ENCODE data around the gene LPAR5. TPM values are rescaled to one million over a fixed set of nuclear protein-coding genes. Genes with fewer than 3 reads are reported as not detected.

Gene LPAR5
- total RNA-seq, 1 experiment from 2014 or later: 0.22 TPM

GRCh38 chr12:6647083-6647604, 11.4 kb upstream of the LPAR5 start, which contains the start of gene ACRBP:
ACRBP (minus strand) TSS chr12:6647432; CDS start chr12:6647366, 66 bp downstream.
- H3K79me2 ChIP-seq (ENCODE audit: insufficient read depth, low read length): no peaks in the 10 kb centered on the region
- TF ChIP-seq CTCF (conservative IDR thresholded peaks at IDR 0.05): no peak
- no peak within 1 kb of the TSS for H3T11ph ChIP-seq (ENCODE audit: low read length)
- Mint-ChIP-seq H3K27me3 (ENCODE audit: low read depth) (peaks cover 31% of the 10 kb centered on the region), H3K9me3 (no peaks in the 10 kb centered on the region), H3K4me3 (peak within 1 kb of the TSS; percentile 78 to 89), H3K27ac (peak within 1 kb of the TSS in 2 of 3 experiments; percentile 66 to 80; a peak in 4 of 7 replicates), H3K36me3 (ENCODE audit: insufficient read depth in 1 of 3, low read depth in 3 of 3) (peaks cover 9 to 25% (median 20%) of the 10 kb centered on the region in 3 experiments), H3K4me1 (peaks cover 14 to 21% of the 10 kb centered on the region in 2 experiments)
- H2BK20ac ChIP-seq (ENCODE audit: low read depth, low read length, poor library complexity, severe bottlenecking): no peak within 1 kb of the TSS
- H2BK5ac ChIP-seq (ENCODE audit: insufficient read length, low read length): no peak within 1 kb of the TSS
- no peak within 1 kb of the TSS for H3K9ac ChIP-seq (ENCODE audit: extremely low read depth, insufficient read length, low read length)
- H2BK12ac ChIP-seq (ENCODE audit: insufficient read length, low read depth, low read length): no peak within 1 kb of the TSS
- peaks cover 4% of the 10 kb centered on the region for H3K23me2 ChIP-seq (ENCODE audit: insufficient read length, low read depth, low read length, poor library complexity, severe bottlenecking)
- H2AFZ ChIP-seq (ENCODE audit: low read length): no peak within 1 kb of the TSS
- 0 out of 2 replicates have a peak within 1 kb of the TSS, but pooled peaks have one; percentile 76 for H3K14ac ChIP-seq (ENCODE audit: insufficient read depth, low read length)
- no CpG with 5 or more reads among the region's 38 CpGs for WGBS (ENCODE audit: extremely low coverage, insufficient read length, low lambda C conversion rate)
- H3K18ac ChIP-seq (ENCODE audit: insufficient read length, low read depth, low read length): no peak within 1 kb of the TSS
- H3K56ac ChIP-seq (ENCODE audit: insufficient read length, low read depth, low read length): no peak within 1 kb of the TSS
- no peak within 1 kb of the TSS for H2BK15ac ChIP-seq (ENCODE audit: low read depth, low read length)
- H3K9me3 ChIP-seq (ENCODE audit: control insufficient read depth, low read depth, low read length): no peaks in the 10 kb centered on the region
- no peak within 1 kb of the TSS for H4K8ac ChIP-seq (replicated peaks; ENCODE audit: insufficient read length, low read depth, low read length)
- no peak within 1 kb of the TSS for H2AK5ac ChIP-seq (ENCODE audit: insufficient read length, low read length)
- no peak within 1 kb of the TSS for H3K27ac ChIP-seq (ENCODE audit: insufficient read length, low read depth, low read length)
- peak within 1 kb of the TSS; percentile 62 for H3K4me2 ChIP-seq (ENCODE audit: insufficient read depth, insufficient read length, low read length)
- no peaks in the 10 kb centered on the region for H3K79me1 ChIP-seq (ENCODE audit: insufficient read depth, low read depth, low read length, poor library complexity, severe bottlenecking)
- H4K5ac ChIP-seq (ENCODE audit: insufficient read length, low read depth, low read length): no peak within 1 kb of the TSS
- no peak within 1 kb of the TSS for H4K91ac ChIP-seq (ENCODE audit: insufficient read length, low read depth, low read length)
- H3K23ac ChIP-seq (ENCODE audit: insufficient read length, low read depth, low read length): no peak within 1 kb of the TSS
- no peak within 1 kb of the TSS for H2BK120ac ChIP-seq (ENCODE audit: low read depth, low read length, poor library complexity, severe bottlenecking)
- H3K4me1 ChIP-seq (ENCODE audit: insufficient read depth, low read length): no peaks in the 10 kb centered on the region; the same call in 1 of the 2 replicates
- no peaks in the 10 kb centered on the region for H4K20me1 ChIP-seq (ENCODE audit: control insufficient read depth, insufficient read depth, insufficient read length)
- H3K4ac ChIP-seq (ENCODE audit: low read depth, low read length): no peak within 1 kb of the TSS
- H3K27me3 ChIP-seq (ENCODE audit: insufficient read depth, low read length): no peaks in the 10 kb centered on the region; the same call in 1 of the 2 replicates
- DNase-seq: peak; percentile 86

Measured in H9 (cell line).